Spleen (tissue), 10 donors: ENCODE measurements around the gene CDC27. TPM values are rescaled to one million over a fixed set of nuclear protein-coding genes. Genes with fewer than 3 reads are reported as not detected.

Experiments
- polyA plus RNA-seq, 3 donors: library from polyadenylated mRNA; stranded (reverse); fragments of 200-250 nt; gene quantifications; one replicate each; pipeline ENCODE4 v1.2.1, GENCODE V29; 2013
- total RNA-seq, 7 donors: library from RNA; depleted of rRNA in 3 of 7; stranded (reverse); fragments of >200 nt in 3 of 7; fragmentation: NEBNext Ultra II Directional in 4 of 7; extraction: Animal tissue kit (Norgen Biotek cat#: 25700) in 4 of 7; gene quantifications; one replicate each; pipeline versions ENCODE4 v1.1.0 to v1.2.1, GENCODE V29; 2016 to 2021
- donor health status: healthy with polysubstance abuse.
- donor health status: DM: no; HTN: no; CAD: no; lungs with moderate emphysema.
- donor health status: DM: no; HTN: no; CAD: no.
- donor health status: Bipolar disorder and iron deficiency.
- donor health status: healthy.
- donor health status: DM: no; HTN: no; CAD: no.
- donor health status: DM: yes; HTN: yes; CAD: no.

The CDC27 gene
- total and polyA plus RNA-seq, 10 donors = 14.0 to 94.5 (median 75.8) TPM

Other genes with a start within 250 kb of the CDC27 start
- gene RPRML, start 210.0 kb downstream of the CDC27 start, total RNA-seq = not detected
- not detected for gene RPRML, start 210.0 kb downstream of the CDC27 start, polyA plus RNA-seq
- 1 to 10 TPM in 5 of 7 donors, under 1 TPM in 2; 0.55 to 8.3 (median 3.9) TPM for gene MYL4, start 20.1 kb upstream of the CDC27 start, total RNA-seq
- 1 to 10 TPM in 1 of 3 donors, under 1 TPM in 2; 0.39 to 1.6 (median 0.63) TPM for gene MYL4, start 20.1 kb upstream of the CDC27 start, polyA plus RNA-seq
- 10 to 100 TPM; 19.1 to 56.0 (median 32.6) TPM for gene ITGB3, start 64.5 kb upstream of the CDC27 start, total RNA-seq
- 1 to 10 TPM in 1 of 3 donors, under 1 TPM in 2; 0.30 to 1.1 (median 0.73) TPM for gene ITGB3, start 64.5 kb upstream of the CDC27 start, polyA plus RNA-seq
- 10 to 100 TPM in 6 of 7 donors, 1 to 10 TPM in 1; 8.7 to 18.6 (median 13.9) TPM for gene EFCAB13, start 134.7 kb upstream of the CDC27 start, total RNA-seq
- gene EFCAB13, start 134.7 kb upstream of the CDC27 start, polyA plus RNA-seq = 1 to 10 TPM; 1.4 to 3.3 (median 1.8) TPM